CD4-positive, alpha-beta memory T cell (primary cell): Measurements from ENCODE around the gene OR52E2. TPM values are rescaled to one million over a fixed set of nuclear protein-coding genes. Genes with fewer than 3 reads are reported as not detected.

Experiments used
- CTCF ChIA-PET: fragments of 350-600 bp; sonication (Branson Sonifier 250); formaldehyde crosslinking; loops from one replicate; lab custom pipeline; 2021; ENCODE audit warnings: inconsistent platforms; ENCODE audit not compliant: partially characterized antibody; lab: Charles Lee
- POLR2A ChIA-PET: fragments of 350-600 bp; sonication (Branson Sonifier 250); formaldehyde crosslinking; loops from one replicate; lab custom pipeline; 2021; ENCODE audit not compliant: partially characterized antibody; lab: Charles Lee
- DNase-seq, 5 donors: peaks; one replicate each; pipeline versions ENCODE4 v3.0.0 to v3.0.0-alpha.2; 2020 to 2022; ENCODE audit warnings: mixed read lengths in 1 of 5
- H3K27ac ChIP-seq: one replicate; pipeline ENCODE4 v1.7.0; 2013; ENCODE audit warnings: low read depth, low read length
- H3K27me3 ChIP-seq: 2 replicates; pipeline ENCODE4 v1.7.0; 2013; ENCODE audit warnings: mild to moderate bottlenecking, low read length, moderate library complexity; ENCODE audit not compliant: insufficient read depth
- H3K36me3 ChIP-seq: 2 replicates; pipeline ENCODE4 v1.7.0; 2013; ENCODE audit warnings: mild to moderate bottlenecking, low read length, moderate library complexity; ENCODE audit not compliant: insufficient read depth
- H3K4me1 ChIP-seq: 2 replicates; pipeline ENCODE4 v1.7.0; 2013; ENCODE audit warnings: mild to moderate bottlenecking, low read length, moderate library complexity; ENCODE audit not compliant: insufficient read depth
- H3K4me3 ChIP-seq, 2 donors: one replicate each; pipeline ENCODE4 v1.7.0; 2013; ENCODE audit warnings: low read length in 2 of 2, mild to moderate bottlenecking in 1 of 2
- H3K9me3 ChIP-seq, 2 donors: one replicate each; pipeline ENCODE4 v1.7.0; 2013; ENCODE audit warnings: low read length in 2 of 2, control low read depth in 1 of 2; ENCODE audit not compliant: control insufficient read depth in 1 of 2
- H3K27ac Mint-ChIP-seq, 7 donors: one replicate each; pipeline ENCODE4 v1.8.0; 2020 to 2021; ENCODE audit warnings: mixed read lengths in 7 of 7, mild to moderate bottlenecking in 6 of 7, inconsistent platforms in 3 of 7, moderate library complexity in 3 of 7
- H3K27me3 Mint-ChIP-seq, 2 donors: one replicate each; pipeline ENCODE4 v1.8.0; 2020 to 2021; ENCODE audit warnings: mixed read lengths in 2 of 2
- H3K36me3 Mint-ChIP-seq, 2 donors: one replicate each; pipeline ENCODE4 v1.8.0; 2020 to 2021; ENCODE audit warnings: mixed read lengths in 2 of 2, inconsistent platforms in 1 of 2, mild to moderate bottlenecking in 1 of 2
- H3K4me1 Mint-ChIP-seq, 4 donors: one replicate each; pipeline ENCODE4 v1.8.0; 2020 to 2021; ENCODE audit warnings: mixed read lengths in 4 of 4, mild to moderate bottlenecking in 1 of 4
- H3K4me3 Mint-ChIP-seq, 8 donors: one replicate each; pipeline ENCODE4 v1.8.0; 2020 to 2021; ENCODE audit warnings: mixed read lengths in 8 of 8, mild to moderate bottlenecking in 7 of 8, moderate library complexity in 6 of 8, inconsistent platforms in 3 of 8
- H3K9me3 Mint-ChIP-seq, 8 donors: one replicate each; pipeline ENCODE4 v1.8.0; 2020 to 2021; ENCODE audit warnings: mixed read lengths in 8 of 8, mild to moderate bottlenecking in 5 of 8, inconsistent platforms in 3 of 8, moderate library complexity in 1 of 8
- intact Hi-C: fragments of 100-400 bp; cut with micrococcal nuclease; formaldehyde crosslinking; loops from one replicate; pipeline ENCODE4 v1.15.1; 2023
- polyA plus RNA-seq, 2 donors: library from polyadenylated mRNA; unstranded; fragments of 300-500 nt; fragmentation: Illumina TruSeq; gene quantifications; one replicate each; pipeline ENCODE4 v1.2.3, GENCODE V29; 2021
- total RNA-seq, 2 experiments: library from RNA; stranded (reverse); gene quantifications; one replicate each; pipeline ENCODE4 v1.2.3, GENCODE V29; 2021

The OR52E2 gene
- total and polyA plus RNA-seq, 4 experiments from 2014 or later, result not detected

DNA sequence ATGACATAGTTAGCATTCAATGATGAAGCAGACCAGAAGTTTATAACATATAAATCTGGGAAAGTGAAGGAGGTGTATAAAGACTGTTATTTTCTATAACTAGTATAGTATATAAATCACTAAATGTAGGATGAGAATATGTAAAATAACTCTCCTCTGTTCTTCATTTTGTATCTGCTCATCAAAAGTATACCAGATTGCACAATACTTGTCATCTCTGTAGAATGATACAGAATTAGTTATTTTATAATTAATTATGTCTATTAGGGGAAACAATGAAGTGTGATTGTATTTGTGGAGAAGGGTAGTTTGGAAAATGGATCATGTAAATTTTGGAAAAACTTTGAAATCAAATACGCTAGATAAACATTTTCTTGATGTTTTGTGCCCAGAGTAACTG, 46.4 kb downstream of the OR52E2 start:
- CTCF ChIA-PET, result no interaction called here
- Histone ChIP-seq H3K27me3 (no peaks in the 10 kb centered on the region), H3K4me3 (no peak overlapping the region), H3K4me1 (no peaks in the 10 kb centered on the region), H3K36me3 (no peaks in the 10 kb centered on the region), H3K9me3 (no peaks in the 10 kb centered on the region), H3K27ac (no peak overlapping the region)
- Mint-ChIP-seq H3K27me3 (no peaks in the 10 kb centered on the region), H3K36me3 (no peaks in the 10 kb centered on the region), H3K4me3 (no peak overlapping the region), H3K9me3 (peaks cover 0 to 4% (median 0%) of the 10 kb centered on the region in 8 donors), H3K4me1 (no peaks in the 10 kb centered on the region), H3K27ac (no peak overlapping the region)
- intact Hi-C loops, result no loop called here
- POLR2A ChIA-PET, result no interaction called here
- no peak for DNase-seq

DNA sequence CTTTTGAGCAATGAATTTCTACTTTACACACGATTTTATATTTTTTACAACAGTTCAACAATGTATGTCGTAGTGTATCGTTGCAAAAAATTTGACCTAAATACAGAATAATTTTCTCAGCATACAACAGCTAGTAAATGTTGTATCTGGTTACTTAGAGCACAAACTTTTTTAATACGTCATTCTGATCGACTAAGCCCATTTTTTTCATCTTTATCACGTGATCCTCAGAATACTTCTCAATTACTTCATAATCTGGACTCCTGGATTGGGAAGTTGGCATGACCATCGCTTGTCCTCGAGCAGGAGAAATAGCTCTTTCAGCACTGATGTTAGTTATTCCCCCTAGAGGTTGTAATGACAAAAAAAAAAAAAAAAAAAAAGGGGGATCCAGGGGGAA, 48.2 kb downstream of the OR52E2 start:
- Histone ChIP-seq H3K4me3 (no peak overlapping the region), H3K4me1 (no peaks in the 10 kb centered on the region), H3K27me3 (no peaks in the 10 kb centered on the region), H3K36me3 (no peaks in the 10 kb centered on the region), H3K9me3 (no peaks in the 10 kb centered on the region), H3K27ac (no peak overlapping the region)
- POLR2A ChIA-PET, result no interaction called here
- Mint-ChIP-seq H3K36me3 (no peaks in the 10 kb centered on the region), H3K4me1 (no peaks in the 10 kb centered on the region), H3K9me3 (peaks cover 0 to 4% (median 0%) of the 10 kb centered on the region in 8 donors), H3K27me3 (no peaks in the 10 kb centered on the region), H3K27ac (no peak overlapping the region), H3K4me3 (no peak overlapping the region)
- intact Hi-C loops, result no loop called here
- CTCF ChIA-PET, result no interaction called here
- DNase-seq, result no peak

Other genes starting within 250 kb of the OR52E2 start
- not detected for gene OR51F2, start 238.3 kb downstream of the OR52E2 start, total RNA-seq
- gene OR51F2, start 238.3 kb downstream of the OR52E2 start, polyA plus RNA-seq, result not detected
- gene OR51S1, start 210.4 kb downstream of the OR52E2 start, total RNA-seq, result not detected
- not detected for gene OR51S1, start 210.4 kb downstream of the OR52E2 start, polyA plus RNA-seq
- not detected for gene OR51T1, start 177.7 kb downstream of the OR52E2 start, total RNA-seq
- not detected for gene OR51T1, start 177.7 kb downstream of the OR52E2 start, polyA plus RNA-seq
- not detected for gene OR51A7, start 155.8 kb downstream of the OR52E2 start, total RNA-seq
- not detected for gene OR51A7, start 155.8 kb downstream of the OR52E2 start, polyA plus RNA-seq
- gene OR51G2, start 140.3 kb downstream of the OR52E2 start, total RNA-seq, result not detected
- not detected for gene OR51G2, start 140.3 kb downstream of the OR52E2 start, polyA plus RNA-seq
- not detected for gene OR51G1, start 135.3 kb downstream of the OR52E2 start, total RNA-seq
- not detected for gene OR51G1, start 135.3 kb downstream of the OR52E2 start, polyA plus RNA-seq
- gene OR51A4, start 112.0 kb downstream of the OR52E2 start, total RNA-seq, result not detected
- not detected for gene OR51A4, start 112.0 kb downstream of the OR52E2 start, polyA plus RNA-seq
- not detected for gene OR51A2, start 103.9 kb downstream of the OR52E2 start, total RNA-seq
- not detected for gene OR51A2, start 103.9 kb downstream of the OR52E2 start, polyA plus RNA-seq
- not detected for gene OR51L1, start 64.8 kb downstream of the OR52E2 start, total RNA-seq
- gene OR51L1, start 64.8 kb downstream of the OR52E2 start, polyA plus RNA-seq, result not detected
- not detected for gene OR52J3, start 13.1 kb downstream of the OR52E2 start, total RNA-seq
- gene OR52J3, start 13.1 kb downstream of the OR52E2 start, polyA plus RNA-seq, result not detected
- not detected for gene OR52E1, start 9.9 kb upstream of the OR52E2 start, total RNA-seq
- gene OR52E1, start 9.9 kb upstream of the OR52E2 start, polyA plus RNA-seq, result not detected
- not detected for gene OR52A5, start 78.7 kb upstream of the OR52E2 start, total RNA-seq
- gene OR52A5, start 78.7 kb upstream of the OR52E2 start, polyA plus RNA-seq, result not detected
- gene OR52A1, start 95.1 kb upstream of the OR52E2 start, total RNA-seq, result not detected
- not detected for gene OR52A1, start 95.1 kb upstream of the OR52E2 start, polyA plus RNA-seq
- not detected for gene OR51V1, start 141.1 kb upstream of the OR52E2 start, total RNA-seq
- not detected for gene OR51V1, start 141.1 kb upstream of the OR52E2 start, polyA plus RNA-seq
- under 1 TPM in 1 of 2 experiments, not detected in 1; 0.61 TPM for gene HBB, start 167.4 kb upstream of the OR52E2 start, total RNA-seq
- gene HBB, start 167.4 kb upstream of the OR52E2 start, polyA plus RNA-seq, result under 1 TPM; 0.46 to 0.89 TPM
- not detected for gene HBD, start 174.9 kb upstream of the OR52E2 start, total RNA-seq
- gene HBD, start 174.9 kb upstream of the OR52E2 start, polyA plus RNA-seq, result not detected
- gene HBG1, start 190.2 kb upstream of the OR52E2 start, total RNA-seq, result not detected
- gene HBG1, start 190.2 kb upstream of the OR52E2 start, polyA plus RNA-seq, result not detected
- gene HBG2, start 195.2 kb upstream of the OR52E2 start, total RNA-seq, result not detected
- not detected for gene HBG2, start 195.2 kb upstream of the OR52E2 start, polyA plus RNA-seq
- not detected for gene HBE1, start 210.3 kb upstream of the OR52E2 start, total RNA-seq
- not detected for gene HBE1, start 210.3 kb upstream of the OR52E2 start, polyA plus RNA-seq
- not detected for gene OR51B4, start 242.3 kb upstream of the OR52E2 start, total RNA-seq
- not detected for gene OR51B4, start 242.3 kb upstream of the OR52E2 start, polyA plus RNA-seq